NCI-H510A (cell line): ENCODE measurements around the gene LRRC59.
A peak's percentile ranks its signal among the peaks of the same experiment; 100 is the strongest.

Experiments used
- DNase-seq: peaks from one replicate; lab custom pipeline; 2025; lab: John Stamatoyannopoulos, UW

Gene LRRC59

GRCh38 chr17:50386510-50386909 is 10.8 kb downstream of the LRRC59 start:
- DNase-seq = no peak

GRCh38 chr17:50382931-50383330 is 14.4 kb downstream of the LRRC59 start:
- DNase-seq = no peak

GRCh38 chr17:50381920-50382319 is 15.4 kb downstream of the LRRC59 start:
- DNase-seq = no peak

- no peak for DNase-seq
Measured at GRCh38 chr17:50381260-50381815, 16.0 kb downstream of the LRRC59 start.

DNA sequence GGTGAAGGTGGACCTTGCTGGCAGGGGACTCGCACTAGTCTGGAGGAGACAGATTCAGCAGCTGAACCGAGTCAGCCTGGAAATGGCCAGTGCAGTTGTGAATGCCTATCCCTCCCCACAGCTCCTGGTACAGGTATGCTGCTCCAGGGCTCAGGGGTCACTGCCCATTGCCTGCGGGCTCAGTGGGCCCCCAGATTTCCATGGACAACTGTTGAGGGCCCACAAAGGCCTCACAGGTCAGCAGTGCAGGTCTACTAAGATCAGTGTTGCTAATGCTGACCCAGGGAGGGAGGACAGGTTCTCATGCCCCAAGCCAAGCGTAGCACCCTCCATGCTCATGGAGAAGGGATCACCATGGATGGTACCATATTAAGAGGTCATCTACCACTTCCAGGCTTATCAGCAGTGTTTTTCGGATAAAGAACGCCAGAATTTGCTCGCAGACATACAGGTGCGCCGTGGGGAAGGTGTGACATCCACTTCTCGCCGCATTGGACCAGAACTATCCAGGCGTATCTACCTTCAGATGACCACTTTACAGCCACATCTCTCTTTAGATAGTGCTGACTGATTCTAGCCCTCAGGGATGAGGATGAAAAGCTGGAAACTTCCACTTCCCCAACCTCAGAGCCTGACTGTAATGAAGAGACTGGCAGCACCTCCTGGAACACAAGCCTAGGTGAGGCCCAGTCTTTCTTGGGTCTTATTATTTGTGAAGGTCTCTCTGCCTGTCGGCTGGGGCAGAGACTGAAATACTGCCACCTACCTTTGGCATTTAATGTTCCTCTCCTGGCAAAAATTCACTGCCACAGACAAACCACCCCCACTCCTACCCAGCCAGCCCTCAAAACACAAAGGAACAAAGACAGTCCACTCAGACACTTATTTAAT is 16.7 kb downstream of the LRRC59 start:
- DNase-seq = no peak

GRCh38 chr17:50379351-50380132 is 17.8 kb downstream of the LRRC59 start:
- DNase-seq = no peak

- DNase-seq = no peak
Measured at GRCh38 chr17:50375858-50376538, 21.3 kb downstream of the LRRC59 start.

DNA sequence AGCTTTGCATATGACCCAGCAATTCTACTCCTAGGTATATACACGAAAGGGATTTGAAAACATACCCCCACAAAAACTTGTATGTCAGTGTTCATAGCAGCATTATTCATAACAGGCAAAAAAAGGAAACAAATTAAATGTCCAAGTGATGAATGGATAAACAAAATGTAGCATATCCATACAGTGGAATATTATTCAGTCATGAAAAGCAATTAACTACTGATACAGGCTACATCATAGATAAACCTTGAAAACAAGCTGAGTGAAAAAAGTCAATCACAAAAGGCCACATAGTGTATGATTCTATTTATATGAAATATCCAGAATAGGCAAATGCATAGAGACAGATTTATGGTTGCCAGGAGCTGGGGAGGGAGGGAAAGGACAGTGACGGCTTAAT is 23.6 kb downstream of the LRRC59 start:
- no peak for DNase-seq

- DNase-seq = peak; percentile 86
Measured at GRCh38 chr17:50372758-50373556, 24.4 kb downstream of the LRRC59 start, which contains the start of the genes EME1 and MRPL27. EME1 (plus strand) TSS chr17:50373229; CDS start chr17:50375209, 1,980 bp downstream. MRPL27 (minus strand) TSS chr17:50373184; CDS start chr17:50373170, 14 bp downstream.

DNA sequence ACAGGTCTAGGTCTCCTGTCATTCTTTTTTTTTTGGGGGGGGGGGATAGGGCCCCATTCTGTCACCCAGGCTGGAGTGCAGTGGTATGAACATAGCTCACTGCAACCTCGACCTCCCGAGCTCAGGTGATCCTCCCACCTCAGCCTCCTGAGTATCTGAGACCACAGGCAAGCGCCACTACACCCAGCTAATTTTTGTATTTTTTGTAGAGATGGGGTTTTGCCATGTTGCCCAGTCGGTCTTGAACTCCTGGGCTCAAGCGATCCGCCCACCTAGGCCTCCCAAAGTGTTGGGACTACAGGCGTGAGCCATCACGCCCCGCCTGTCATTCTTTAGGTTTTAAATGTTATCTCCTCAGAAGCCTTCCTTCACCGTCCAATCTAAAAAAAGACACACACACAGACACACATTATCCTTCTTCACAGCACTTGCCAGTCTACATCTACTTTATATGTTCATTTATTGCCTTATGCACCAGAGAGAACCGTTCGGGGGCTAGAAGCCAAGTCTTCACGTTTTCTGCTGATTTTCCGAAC is 25.0 kb downstream of the LRRC59 start:
- no peak for DNase-seq

- no peak for DNase-seq
Measured at GRCh38 chr17:50371526-50371925, 25.8 kb downstream of the LRRC59 start.

- DNase-seq = no peak
Measured at GRCh38 chr17:50370052-50370451, 27.3 kb downstream of the LRRC59 start.

DNA sequence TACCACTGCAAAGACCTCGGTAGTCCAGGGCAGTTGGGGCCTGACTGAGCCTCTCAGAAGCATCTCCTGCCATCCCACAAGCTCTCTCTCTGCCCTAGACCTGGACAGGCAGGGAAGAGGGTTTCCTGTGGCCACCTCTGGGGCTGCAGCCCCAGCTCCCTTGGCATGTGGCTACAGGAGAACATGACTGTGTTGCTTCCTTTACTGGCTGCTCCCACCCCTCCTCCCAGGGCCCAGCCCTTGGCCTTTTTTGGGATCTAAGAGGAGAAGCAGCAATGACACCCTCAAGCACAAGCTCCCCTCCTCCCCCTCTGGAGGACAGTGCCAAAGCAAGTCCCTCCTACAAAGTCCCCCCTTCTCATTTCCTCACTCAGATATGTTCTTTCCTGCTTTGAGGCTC is 29.9 kb downstream of the LRRC59 start:
- DNase-seq = no peak

GRCh38 chr17:50365649-50366393 is 31.5 kb downstream of the LRRC59 start:
- no peak for DNase-seq

- DNase-seq = no peak
Measured at GRCh38 chr17:50365165-50365564, 32.2 kb downstream of the LRRC59 start.

- DNase-seq = no peak
Measured at GRCh38 chr17:50364715-50365114, 32.6 kb downstream of the LRRC59 start.

DNA sequence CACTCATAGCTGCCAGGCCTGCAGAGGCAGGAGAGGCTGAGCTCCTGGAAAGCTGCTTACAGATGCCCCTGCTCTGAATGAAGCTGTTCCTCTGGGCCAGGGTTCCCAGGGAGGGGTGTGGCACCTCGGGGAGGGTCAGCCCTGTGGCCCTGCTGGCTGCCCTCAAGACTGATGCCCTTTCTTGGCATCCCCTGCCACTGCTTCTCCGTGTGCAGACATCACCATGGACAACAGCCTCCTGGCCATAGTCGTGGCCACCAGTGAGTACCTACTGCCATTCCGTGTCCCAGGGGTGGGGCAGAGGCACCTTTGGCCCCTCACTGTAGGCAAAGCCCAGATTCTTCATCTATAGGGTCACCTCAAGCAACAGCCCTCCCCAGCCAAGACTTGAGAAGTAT is 33.3 kb downstream of the LRRC59 start:
- no peak for DNase-seq

- DNase-seq = no peak
Measured at GRCh38 chr17:50363217-50364060, 33.9 kb downstream of the LRRC59 start.

GRCh38 chr17:50362661-50363060 is 34.7 kb downstream of the LRRC59 start:
- DNase-seq = no peak
